HG03521 (cell line): ENCODE measurements around the gene JUNB.
"Not testable (repeated sequence)": the region's sequence is repeated elsewhere in the genome, so short reads cannot be mapped to it uniquely, and the experiment has no call there.

ENCODE experiments used
- ATAC-seq: cut with Tn5 transposase; IDR thresholded peaks from one replicate; pipeline ENCODE4 v1.9.1; 2021; ENCODE audit warnings: mild to moderate bottlenecking, moderate library complexity; ENCODE audit not compliant: unreplicated experiment

Gene JUNB

DNA sequence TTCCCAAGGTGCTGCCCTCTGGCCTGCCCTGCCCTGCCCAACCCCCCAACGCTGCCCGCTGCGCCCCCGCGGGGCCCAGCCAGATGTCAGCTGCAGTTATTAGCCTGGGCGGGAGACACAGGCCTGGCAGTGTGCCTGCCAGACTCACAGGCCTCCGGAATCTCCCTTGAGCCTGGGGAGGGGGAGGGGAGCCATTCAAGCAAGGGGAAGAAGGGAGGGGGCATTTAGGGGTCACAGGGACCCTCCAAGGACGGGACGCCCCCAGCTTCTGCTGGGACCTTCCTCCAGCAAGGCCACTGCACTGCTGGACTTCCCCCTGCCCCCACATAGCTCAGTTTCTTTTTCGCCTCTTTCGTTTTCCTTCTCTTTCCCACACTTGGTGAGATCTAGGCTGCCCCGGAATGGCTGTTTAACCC, 2.6 kb upstream of the JUNB start:
- no peak for ATAC-seq

DNA sequence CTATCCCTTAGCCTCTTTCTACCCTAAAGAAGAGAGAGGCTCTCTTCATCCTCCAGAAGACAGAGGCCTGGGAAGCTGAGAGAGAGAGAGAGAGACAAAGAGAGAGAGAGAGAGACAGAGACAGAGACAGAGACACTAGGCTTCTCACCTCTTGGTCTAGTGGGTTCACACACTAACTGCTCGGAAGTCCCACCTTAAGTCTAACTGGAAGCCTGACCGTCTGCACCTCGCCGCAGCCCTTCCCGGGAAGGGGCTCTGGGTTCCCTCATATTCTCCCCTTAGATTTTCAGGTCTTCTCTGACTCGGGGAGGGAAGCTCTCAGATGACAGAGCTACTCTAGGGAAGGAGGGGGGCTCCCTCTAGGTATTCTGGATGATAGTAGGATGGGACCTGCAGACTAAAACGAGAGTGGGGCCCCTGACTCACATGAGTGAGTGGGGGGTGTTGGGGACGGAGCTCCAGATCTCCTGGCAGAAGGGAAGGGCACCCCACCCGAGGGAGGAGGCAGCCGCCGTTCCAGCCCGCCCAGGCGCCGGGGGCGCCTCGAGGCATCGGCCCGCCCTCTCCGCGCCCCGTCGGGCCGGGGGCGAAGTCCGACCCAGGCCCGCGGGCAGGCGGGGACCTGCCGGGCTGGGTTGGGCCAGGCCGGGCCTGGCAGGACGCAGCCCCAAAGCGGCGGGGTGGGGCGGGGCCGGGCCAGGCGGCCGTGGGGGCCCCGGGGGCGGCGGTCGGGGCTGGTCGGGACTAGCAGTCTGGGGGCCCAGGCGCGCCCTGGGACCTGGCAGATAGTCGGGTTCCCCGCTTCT, 2.0 kb upstream of the JUNB start:
- ATAC-seq, result no peak

DNA sequence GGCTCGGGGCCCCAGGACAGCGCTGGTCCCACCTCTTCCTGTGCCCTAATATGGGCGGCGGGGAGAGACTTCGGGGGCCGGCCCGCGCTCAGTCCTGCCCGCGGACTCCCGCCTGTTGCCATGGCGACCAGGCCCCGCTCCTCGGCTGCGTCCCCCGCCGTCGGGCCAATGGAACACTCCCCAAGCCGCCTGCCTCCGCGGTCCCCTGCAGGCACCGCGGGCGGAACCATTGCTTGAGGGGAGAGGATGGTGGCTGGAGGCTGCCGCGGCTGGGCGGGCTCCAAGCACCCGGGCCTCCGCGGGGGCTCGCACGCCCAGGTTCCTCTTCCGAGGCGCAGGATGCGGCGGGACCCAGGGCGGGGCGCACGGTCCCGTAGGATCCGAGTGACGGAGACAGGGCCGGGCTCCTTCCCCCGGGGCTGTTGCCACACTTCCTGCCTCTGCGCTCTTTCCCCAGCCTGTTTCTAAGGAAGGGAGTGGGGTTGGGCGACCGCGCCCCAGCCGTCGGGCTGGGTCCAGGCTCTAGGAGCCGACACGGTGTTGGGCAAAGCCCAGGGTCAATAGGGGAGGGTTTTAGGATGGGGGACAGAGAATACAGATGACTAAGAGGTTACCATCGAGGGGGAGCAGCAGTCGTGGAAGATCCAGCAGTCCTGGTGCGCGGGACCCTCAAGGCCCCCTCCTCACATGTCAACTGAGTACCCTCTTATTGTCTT, 1.2 kb upstream of the JUNB start:
- peak; percentile 36 for ATAC-seq

DNA sequence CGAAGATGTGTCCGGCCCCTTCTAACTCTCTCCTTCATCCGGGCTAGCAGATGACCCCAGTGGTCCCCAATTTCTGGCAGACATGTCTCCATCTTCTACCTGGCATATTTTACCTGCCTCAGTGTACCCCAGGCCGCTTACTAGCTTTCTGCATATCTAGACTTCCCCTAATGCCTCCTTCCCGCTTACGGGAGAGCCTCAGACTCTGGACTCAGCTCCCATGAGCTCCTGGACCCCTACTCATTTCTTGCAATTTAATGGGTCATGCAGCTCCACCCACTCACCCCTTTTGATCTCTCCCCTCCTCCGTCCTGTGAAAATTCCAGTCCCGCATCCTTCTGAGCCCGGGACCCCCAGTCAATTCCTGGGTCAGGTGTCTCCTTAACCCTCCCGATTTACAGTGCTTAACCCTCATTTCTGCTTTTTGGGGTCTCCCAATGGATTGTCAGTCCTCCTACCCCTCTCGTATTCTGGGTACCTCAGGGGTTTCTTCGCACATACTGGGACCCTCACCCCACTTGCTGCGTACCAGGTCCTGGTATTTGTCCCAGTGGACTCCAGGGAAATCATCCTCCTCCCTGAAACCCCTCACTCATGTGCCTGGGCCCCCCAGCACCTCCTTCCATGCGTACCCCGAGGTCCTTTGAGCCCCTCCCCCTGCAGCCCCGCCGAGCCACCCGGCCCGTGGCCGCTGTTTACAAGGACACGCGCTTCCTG, 500 bp upstream of the JUNB start:
- no peak for ATAC-seq

DNA sequence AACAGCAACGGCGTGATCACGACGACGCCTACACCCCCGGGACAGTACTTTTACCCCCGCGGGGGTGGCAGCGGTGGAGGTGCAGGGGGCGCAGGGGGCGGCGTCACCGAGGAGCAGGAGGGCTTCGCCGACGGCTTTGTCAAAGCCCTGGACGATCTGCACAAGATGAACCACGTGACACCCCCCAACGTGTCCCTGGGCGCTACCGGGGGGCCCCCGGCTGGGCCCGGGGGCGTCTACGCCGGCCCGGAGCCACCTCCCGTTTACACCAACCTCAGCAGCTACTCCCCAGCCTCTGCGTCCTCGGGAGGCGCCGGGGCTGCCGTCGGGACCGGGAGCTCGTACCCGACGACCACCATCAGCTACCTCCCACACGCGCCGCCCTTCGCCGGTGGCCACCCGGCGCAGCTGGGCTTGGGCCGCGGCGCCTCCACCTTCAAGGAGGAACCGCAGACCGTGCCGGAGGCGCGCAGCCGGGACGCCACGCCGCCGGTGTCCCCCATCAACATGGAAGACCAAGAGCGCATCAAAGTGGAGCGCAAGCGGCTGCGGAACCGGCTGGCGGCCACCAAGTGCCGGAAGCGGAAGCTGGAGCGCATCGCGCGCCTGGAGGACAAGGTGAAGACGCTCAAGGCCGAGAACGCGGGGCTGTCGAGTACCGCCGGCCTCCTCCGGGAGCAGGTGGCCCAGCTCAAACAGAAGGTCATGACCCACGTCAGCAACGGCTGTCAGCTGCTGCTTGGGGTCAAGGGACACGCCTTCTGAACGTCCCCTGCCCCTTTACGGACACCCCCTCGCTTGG, 966 bp downstream of the JUNB start:
- ATAC-seq, result no peak

DNA sequence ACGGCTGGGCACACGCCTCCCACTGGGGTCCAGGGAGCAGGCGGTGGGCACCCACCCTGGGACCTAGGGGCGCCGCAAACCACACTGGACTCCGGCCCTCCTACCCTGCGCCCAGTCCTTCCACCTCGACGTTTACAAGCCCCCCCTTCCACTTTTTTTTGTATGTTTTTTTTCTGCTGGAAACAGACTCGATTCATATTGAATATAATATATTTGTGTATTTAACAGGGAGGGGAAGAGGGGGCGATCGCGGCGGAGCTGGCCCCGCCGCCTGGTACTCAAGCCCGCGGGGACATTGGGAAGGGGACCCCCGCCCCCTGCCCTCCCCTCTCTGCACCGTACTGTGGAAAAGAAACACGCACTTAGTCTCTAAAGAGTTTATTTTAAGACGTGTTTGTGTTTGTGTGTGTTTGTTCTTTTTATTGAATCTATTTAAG, 1.6 kb downstream of the JUNB start:
- no peak for ATAC-seq

DNA sequence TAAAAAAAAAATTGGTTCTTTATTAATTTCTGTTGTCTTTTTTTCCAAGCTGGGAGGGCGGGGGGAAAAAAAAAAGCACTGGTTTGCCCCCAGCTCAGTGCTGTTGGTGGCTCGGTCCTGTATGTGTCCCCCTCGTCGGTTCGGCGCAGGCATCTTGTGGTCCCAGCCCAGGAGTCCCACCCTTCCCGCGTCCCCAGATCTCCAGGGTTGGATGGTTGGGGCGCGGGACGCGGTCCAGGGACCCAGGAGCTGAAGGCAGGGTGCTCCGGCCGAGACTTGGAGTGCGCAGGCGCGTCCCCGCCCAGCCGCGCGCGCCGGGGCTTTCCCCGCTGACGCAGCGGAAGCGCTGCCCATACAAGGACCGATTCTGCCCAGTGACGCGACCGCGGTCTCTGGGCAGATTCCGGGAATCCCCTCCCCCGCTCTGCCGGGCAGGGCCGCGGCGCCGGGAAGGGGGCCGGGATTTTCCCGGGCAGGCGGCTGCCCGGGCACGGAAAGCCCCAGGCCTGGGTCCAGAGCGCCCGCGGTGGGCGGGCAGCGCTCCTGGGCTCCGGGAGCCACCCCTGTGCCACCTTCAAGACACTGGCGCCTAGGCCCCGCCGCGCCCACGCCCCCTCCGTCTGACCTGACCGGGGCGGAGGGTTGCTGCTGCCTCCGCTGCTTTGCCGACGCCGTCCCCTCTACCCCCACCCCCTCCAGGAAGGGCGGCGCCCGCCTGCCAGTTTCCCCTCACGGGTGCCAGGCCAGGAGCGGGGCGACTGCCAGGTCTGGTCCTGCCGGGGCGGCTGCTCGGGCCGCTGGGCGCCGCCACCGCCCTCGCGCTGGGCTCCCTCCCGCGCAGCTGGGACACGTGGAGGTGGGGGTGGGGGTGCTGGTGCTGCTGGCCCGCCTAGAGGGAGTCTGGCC, 2.3 kb downstream of the JUNB start:
- ATAC-seq, result peak; percentile 32

DNA sequence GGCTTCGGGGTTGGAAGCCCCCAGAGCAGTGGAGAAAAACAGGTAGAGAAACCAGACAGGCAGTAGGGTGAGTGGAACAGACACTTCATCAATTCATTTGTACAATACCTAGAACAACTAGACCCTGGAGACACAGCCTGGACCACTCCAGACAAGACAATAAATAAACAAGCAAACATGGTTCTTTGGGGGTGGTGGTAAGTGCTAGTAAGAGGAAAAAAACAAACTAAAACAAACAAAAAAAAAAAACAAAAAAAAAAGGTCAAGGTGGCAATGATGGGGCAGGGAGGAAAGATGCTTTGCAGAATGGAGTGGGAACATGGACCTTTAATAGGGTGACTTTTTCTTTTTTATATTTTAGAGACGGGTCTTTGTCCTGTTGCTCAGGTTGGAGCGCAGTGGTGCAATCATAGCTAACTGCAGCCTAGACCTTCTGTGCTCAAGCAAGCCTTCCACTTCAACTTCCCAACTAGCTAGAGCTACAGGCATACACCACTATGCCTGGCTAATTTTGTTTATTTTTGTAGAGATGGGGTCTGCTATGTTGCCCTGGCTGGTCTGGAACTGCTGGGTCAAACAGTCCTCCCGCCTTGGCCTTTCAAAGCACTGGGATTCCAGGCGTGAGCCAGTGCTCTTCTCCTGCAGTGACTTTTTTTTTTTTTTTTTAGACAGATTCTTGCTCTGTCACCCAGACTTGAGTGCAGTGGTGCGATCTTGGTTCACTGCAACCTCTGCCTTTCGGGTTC, 3.1 kb downstream of the JUNB start:
- ATAC-seq, result no peak

DNA sequence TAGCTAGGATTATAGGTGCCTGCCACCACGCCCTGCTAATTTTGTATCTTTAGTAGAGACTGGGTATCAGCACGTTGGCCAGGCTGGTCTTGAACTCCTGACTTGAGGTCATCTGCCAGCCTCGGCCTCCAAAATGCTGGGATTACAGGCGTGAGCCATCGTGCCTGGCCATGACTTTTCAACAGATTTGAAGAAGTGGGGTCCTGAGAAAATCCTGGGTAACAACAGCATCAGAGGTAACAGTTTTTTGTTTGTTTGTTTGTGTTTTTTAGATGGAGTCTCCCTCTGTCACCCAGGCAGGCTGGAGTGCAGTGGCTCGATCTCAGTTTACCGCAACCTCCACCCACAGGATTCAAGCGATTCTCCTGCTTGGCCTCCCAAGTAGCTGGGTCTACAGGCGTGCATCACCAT, 3.7 kb downstream of the JUNB start:
- ATAC-seq, result no peak

DNA sequence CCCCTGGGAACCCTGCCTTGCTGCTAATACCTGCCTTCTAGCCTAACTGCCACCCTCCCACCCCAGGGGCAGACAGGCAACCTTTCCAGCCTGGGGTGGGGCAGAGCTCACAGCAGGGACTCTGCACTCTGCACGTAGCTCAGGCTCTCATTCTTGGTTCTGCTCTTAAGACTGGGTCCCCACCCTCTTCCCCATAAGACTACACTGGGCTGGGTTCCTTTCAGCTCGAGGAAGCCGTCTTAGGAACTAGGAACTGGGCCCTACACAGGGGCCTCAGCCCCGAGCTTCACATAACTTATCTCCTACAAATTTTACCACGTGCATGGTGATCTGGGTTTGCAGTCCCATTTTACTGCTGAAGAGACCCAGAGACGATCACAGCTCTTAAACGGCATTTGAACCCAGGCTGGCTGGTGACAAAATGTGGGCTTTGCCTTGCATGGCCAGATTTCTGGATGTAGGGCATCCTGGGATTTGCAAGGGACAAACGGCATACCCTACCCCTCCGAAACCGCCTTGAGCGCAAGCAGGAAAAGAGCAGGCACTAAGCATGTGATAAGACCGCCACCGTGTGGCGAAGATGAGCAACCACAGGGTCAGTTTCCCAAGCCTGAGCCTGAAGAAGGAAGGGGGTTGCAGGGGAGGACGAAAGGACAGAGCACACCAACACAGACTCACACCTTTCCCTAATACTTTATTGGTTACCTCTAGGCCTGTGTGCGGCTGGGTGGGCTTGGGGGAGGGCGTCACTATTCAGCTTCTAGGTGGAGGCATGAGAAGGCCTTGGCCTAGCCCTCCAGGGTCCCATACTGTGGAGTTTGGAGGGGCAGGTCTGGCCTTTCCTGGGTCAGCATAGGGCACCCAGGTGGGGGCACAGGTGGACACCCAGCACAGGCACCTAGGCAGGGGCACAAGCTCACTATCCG, 5.1 kb downstream of the JUNB start:
- ATAC-seq, result no peak

DNA sequence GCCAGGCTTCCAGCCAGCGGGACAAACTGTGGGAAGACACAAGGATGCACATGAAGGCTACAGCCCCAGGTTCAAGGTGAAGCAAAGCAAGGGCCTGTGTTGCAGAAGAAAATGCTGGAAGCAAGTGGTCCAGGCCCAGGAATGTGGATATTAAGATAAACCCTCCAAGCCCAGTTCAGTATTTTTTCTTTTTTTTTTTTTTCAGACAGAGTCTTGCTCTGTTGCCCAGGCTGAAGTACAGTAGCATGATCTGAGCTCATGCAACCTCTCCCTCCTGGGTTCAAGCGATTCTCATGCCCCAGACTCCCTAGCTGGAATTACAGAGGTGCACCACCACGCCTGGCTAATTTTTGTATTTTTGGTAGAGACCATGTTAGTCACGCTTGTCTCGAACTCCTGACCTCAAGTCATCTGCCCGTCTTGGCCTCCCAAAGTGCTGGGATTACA, 5.9 kb downstream of the JUNB start:
- ATAC-seq, result no peak

DNA sequence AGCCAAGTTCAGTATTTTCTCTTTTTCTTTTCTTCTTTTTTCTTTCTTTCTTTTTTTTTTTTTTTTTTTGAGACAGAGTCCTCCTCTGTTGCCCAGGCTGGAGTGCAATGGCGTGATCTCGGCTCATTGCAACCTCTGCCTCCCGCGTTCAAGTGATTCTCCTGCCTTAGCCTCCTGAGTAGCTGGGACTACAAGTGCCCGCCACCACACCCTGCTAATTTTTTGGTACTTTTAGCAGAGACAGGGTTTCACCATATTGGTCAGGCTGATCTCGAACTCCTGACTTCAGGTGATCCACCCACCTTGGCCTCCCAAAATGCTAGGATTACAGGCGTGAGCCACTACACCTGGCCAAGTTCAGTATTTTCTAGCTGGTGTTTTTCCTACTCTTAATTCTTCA, 6.3 kb downstream of the JUNB start:
- ATAC-seq, result not testable (repeated sequence)

DNA sequence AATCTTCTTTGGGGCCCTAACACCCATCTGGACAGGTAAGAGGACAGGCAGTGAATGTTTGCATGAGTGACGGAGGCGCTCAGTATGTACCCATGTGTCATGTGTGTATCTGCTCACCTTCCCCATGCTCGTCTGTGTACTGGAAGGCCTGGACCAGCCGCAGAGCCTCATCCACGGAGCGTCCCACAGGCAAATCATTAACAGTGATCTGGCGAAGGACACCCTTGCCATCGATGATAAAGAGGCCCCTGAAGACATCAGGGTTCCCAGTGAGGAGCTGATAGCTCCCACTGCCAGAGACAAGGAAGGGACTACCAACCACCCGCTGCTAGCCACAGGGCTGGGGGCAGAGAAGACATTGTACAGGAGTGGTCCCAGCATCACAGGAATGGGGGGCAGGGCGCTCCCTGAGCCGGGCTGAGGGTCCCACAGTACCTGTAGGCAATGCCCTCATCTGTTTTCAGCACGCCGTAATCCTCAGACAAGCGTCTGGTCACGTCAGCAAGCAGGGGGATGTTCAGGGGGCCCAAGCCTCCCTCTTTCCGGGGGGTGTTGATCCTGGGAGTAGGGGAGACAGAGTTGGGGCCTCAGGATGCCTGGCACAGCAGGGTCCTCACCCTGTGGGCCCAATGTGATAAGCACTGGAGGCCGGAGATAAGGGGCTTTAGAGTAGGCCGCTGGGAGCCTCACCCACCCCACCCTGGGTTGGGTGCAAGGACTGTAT, 8.6 kb downstream of the JUNB start:
- ATAC-seq, result no peak

DNA sequence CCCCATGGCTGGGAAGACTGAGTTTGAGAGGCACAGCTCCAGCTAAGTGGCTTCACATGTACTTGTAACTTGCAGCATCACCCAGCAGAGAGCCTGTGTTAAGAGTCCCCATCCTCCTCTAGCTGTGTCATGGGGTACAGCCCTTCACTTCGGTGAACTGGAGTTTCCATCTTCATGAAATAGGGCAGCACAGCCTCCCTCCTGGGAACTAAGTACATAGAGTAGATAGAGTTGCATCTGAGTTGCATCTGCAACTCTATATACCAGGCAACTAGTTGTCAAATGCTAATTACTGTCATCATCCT, 9.1 kb downstream of the JUNB start:
- no peak for ATAC-seq

DNA sequence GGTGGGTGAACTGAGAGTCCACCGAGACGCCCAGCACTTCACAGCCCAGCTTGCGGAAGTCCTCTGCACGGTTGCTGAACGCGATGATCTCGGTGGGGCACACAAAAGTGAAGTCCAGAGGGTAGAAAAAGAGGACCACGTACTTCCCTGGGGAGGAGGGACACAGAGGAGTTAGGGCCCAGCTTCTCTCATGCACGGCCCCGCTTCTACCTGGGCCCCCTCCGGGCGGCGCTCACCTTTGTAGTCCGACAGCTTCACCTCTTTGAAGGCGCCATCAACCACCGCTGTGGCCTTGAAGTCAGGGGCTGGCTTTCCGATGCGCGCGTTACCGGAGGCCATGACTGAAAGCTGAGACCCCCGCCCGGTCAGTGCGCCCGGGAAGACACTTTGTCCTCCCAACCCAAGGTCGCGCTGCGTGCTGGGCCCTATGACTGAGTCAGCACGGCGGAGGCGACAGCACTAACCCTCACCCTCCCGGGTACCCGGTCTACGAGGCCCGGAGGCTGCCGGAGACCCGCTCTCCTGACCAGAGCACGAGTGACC, 9.7 kb downstream of the JUNB start:
- no peak for ATAC-seq

DNA sequence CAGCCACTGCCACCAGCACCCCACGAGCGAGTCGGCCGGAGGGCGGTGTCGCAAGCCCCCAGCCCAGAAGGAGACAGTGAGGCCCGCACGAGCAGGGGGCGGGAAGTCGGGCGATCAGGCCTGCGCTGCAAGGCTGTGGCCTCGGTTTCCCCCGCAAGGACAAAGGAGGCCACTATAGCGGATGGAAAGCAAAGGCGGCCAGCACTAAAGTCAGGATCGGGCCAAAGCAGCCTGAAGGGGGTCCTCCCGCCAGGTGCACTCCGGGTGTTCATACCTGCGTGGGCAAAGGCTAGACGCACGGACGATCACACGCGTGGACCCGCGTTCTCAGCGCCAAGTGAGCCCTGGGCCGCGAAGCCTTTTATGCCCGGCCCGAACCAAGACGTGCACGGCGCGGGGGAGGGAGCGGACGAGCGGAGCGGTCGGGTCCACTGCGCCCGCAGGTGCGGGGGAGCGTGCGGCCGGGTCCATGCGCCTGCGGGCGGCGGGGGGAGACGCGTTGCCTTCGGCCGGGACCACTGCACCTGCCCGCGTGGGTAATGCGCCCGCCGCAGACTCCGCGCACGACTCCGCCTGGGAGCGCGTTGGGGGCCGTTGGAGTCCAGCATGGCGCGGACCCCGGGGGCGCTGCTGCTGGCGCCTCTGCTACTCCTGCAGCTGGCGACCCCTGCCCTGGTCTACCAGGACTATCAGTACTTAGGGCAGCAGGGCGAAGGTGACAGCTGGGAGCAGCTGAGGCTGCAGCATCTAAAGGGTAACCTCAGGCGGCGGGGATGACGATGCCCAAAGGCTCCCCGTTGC, 10.4 kb downstream of the JUNB start, which contains the start of the genes PRDX2 and THSD8:
PRDX2 (minus strand) TSS at position 335 of the 801 bp plus-strand sequence. CDS start 539 bp downstream, outside the sequence.
THSD8 (plus strand) TSS at position 604 of the 801 bp plus-strand sequence; CDS start at position 607, 3 bp downstream.
- ATAC-seq, result no peak
